SK-N-MC (cell line): ENCODE results near the gene GPC5.

Source experiments
- DNase-seq: peaks from one replicate; pipeline ENCODE4 v3.0.0-alpha.2; 2011; ENCODE audit warnings: low read depth, low spot score
- H3K27ac ChIP-seq: fragments of 200-600 bp; sonication (generic); 2 replicates; pipeline ENCODE4 v1.5.1; 2016; ENCODE audit warnings: mixed run types
- H3K36me3 ChIP-seq: fragments of 200-600 bp; sonication (generic); 2 replicates; pipeline ENCODE4 v1.6.1; 2017; ENCODE audit warnings: antibody characterized with exemption, low read length, mixed read lengths; ENCODE audit not compliant: insufficient read depth
- H3K4me3 ChIP-seq: fragments of 200-600 bp; sonication (generic); 2 replicates; pipeline ENCODE4 v1.5.1; 2016
- H3K9ac ChIP-seq: fragments of 200-600 bp; sonication (generic); 2 replicates; pipeline ENCODE4 v1.8.0; 2017; ENCODE audit warnings: mixed run types, mixed read lengths; ENCODE audit not compliant: insufficient read length
- H3K9me3 ChIP-seq: fragments of 200-600 bp; sonication (generic); 2 replicates; pipeline ENCODE4 v1.6.1; 2017; ENCODE audit warnings: low read depth, mild to moderate bottlenecking, antibody characterized with exemption, low read length, moderate library complexity, mixed read lengths
- EZH2 ChIP-seq: fragments of 200-600 bp; sonication (generic); IDR thresholded peaks from one replicate; pipeline ENCODE4 v1.6.1; 2017; ENCODE audit warnings: antibody characterized with exemption
- FOXP2 ChIP-seq: optimal IDR thresholded peaks from 2 replicates; pipeline ENCODE3; 2011; ENCODE audit warnings: mild to moderate bottlenecking, moderate library complexity; ENCODE audit not compliant: insufficient read depth; ENCODE audit errors: extremely low read length, control extremely low read depth
- POLR2AphosphoS5 ChIP-seq: IDR thresholded peaks from 2 replicates; pipeline ENCODE4 v1.6.1; 2012; ENCODE audit warnings: mild to moderate bottlenecking, low read depth, low read length, borderline replicate concordance

GPC5 gene

DNA sequence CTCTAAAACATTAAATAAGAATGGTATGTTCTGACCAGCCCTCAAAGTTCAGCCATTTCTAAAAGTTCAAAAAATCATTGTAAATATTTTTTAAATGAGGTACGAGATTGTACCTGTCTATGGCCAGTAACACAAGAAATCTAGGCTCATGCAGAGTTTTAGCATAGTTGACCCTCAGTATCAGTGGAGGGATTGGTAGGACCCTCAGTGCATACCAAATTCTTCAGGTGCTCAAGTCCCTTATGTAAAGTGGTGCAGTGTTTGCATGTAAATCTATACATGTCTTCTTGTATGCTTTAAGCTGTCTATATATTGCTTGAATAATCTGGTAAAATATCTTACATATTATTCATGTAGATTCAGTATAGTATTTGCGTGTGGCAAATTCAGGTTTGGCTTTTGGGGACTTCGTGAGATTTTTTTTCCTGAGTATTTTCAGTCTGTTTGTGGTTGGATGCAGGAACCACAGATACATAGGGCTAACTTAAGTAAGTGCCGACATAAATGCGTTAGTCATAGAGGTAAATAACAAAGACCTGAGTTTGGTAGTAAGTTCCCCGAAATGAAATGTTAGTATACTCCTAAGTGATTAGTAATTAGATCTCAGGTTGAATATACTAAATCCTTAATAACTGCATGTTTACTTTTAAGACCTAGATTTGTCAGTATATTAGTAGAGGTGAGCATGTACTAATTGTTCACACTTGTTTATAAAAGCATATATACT is 43.2 kb upstream of the GPC5 start:
- H3K27ac ChIP-seq, result peak overlapping the region; percentile 44
- H3K9ac ChIP-seq, result no peak overlapping the region
- no peaks in the 10 kb centered on the region for H3K9me3 ChIP-seq
- H3K4me3 ChIP-seq, result no peak overlapping the region
- DNase-seq, result no peak
- peaks cover 86% of the 10 kb centered on the region for H3K36me3 ChIP-seq
- no peak; the same call in 1 of the 2 replicates for TF ChIP-seq POLR2AphosphoS5
- no peak for TF ChIP-seq EZH2
- TF ChIP-seq FOXP2, result no peak

DNA sequence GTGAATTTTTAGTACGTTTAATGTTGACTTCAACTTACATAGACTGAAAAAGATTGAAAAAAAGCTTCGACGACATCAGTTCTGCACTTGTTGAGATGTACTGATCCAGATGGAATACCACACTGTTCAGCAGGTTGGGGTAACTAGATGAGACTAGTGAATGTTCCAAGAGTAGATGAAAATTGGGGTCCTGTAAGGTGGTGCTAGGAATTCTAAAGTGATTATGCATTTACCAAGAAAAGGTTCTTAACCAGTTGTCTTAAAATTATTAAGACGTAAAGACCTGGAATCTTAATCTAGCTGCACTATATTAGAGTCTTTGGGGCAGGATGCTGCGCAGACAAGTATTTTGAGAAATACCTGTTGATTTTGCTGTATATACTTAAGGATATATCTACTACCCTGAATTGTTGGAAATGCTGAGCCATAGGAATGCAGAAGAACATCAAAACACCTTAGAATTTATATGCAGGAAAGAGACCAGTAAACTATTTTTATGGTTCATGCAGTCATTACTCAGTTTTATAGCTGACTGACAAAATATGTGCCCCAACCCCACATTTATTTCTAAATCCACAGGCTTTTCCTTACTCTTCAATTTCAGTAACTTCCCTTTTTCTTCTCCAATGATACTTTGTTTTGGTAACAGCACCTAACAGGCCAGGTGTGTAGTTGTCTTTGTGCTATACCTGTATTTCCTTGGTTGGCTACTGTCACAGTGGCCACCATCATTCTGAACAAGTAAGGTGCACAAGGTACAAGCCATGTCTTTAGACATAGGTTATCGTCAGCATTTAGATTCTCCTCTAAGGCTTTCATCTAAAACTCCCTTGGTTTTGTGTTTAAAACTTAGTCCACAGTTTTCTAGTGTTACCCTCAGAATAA is 42.4 kb upstream of the GPC5 start:
- Histone ChIP-seq H3K9ac (no peak overlapping the region), H3K4me3 (no peak overlapping the region), H3K27ac (peak overlapping the region; percentile 52), H3K36me3 (peaks cover 86% of the 10 kb centered on the region), H3K9me3 (no peaks in the 10 kb centered on the region)
- no peak for DNase-seq
- TF ChIP-seq POLR2AphosphoS5 (no peak; the same call in 1 of the 2 replicates), FOXP2 (no peak), EZH2 (no peak)

DNA sequence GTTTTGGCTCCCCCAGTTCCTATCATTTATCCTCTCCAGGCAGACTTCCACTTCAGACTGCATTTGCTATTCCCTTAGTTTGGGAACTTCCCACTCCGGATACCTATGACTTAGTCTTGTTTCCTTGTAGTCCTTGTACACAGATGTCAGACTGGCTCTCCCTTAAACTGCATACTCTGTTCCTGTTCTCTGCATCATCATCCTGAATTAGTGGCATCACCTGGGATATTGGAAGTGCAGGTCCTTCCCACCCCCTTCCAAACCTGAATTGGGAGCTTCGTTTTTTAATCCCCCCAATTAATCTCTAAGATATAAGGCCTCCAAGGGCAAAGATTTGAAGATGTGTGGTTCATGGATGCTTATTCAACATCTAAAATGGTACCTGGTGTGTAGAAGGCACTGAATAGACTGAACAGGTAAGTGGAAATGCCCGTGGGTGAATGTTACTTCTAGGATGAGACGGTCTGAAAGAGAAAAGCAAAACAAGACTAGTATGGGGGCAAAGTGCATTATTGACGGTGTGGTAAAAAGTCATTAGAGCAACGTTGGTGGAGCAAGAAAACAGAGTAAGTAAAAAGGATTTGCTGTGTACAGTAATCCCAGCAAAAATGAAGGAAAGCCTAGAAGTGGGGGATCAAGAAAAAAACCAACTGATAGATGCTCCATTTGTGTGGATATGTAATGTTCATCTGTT is 41.4 kb upstream of the GPC5 start:
- H3K36me3 ChIP-seq, result peaks cover 86% of the 10 kb centered on the region

DNA sequence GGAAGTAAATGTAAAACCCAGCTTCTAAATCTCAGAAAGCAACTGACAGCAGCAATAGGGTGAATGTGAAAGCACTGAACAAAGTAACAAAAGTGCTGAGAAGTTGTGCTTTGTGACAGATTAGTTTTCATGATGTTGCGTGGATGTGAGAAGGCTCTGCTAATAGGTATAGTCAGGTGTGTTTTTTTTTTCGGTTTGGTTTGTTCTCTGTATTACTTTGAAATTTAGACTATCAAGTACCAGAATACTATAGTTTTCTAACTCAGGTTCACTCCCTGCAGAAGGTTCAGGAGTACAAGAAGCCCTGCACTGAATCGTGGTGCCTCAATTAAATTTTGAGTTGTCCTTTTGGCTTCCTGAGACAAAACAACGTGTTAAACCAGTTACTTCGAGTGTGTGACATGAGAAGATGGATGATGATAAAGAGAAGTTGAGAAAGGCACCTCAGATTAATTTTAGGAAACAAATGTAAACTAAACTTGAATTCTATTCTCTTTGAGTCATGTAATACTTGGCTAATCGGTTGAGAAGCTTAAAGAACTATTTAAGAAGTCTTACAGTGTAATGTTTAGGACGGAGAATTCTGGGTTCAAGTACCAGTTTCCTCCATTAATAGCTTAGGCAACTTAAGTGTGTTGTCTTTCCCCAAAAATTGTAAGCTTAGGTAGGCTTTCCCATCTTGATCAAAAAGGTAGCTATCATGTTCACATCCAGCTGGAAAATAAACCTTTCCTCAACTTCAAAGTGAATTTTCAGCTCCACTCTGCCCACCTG is 40.6 kb upstream of the GPC5 start:
- peaks cover 86% of the 10 kb centered on the region for H3K36me3 ChIP-seq
- peak overlapping the region; percentile 6; the same call in 1 of the 2 replicates for H3K27ac ChIP-seq

More for the DNA sequence above, 41.4 kb upstream of the GPC5 start:
- peak overlapping the region; percentile 52 for H3K27ac ChIP-seq
- H3K9me3 ChIP-seq, result no peaks in the 10 kb centered on the region
- DNase-seq, result no peak
- H3K9ac ChIP-seq, result no peak overlapping the region
- no peak overlapping the region for H3K4me3 ChIP-seq
- TF ChIP-seq POLR2AphosphoS5, result no peak; the same call in 1 of the 2 replicates
- TF ChIP-seq EZH2, result no peak
- no peak for TF ChIP-seq FOXP2

DNA sequence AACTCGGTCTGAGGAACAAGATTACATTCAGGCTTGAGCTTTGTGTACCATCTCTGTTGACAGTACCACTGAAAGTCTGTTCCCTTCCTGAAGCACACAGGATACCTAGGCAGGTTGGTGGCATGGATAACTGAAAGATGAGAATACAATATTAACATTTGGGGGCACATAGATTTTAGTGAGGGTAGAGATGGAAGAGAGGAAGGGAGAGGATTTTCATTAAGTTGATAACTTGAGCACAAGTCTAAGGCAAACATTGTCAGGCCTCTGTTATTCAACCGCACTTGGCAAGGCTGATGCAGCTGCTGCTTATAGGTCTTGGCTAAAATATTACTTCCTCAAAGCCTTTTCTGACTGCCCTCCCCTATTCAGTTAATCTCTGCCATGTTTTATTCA is 40.0 kb upstream of the GPC5 start:
- Histone ChIP-seq H3K9me3 (no peaks in the 10 kb centered on the region), H3K9ac (no peak overlapping the region), H3K36me3 (peaks cover 84% of the 10 kb centered on the region), H3K27ac (peak overlapping the region; percentile 31; the same call in 1 of the 2 replicates), H3K4me3 (no peak overlapping the region)
- DNase-seq, result no peak
- TF ChIP-seq POLR2AphosphoS5 (peak; percentile 66), EZH2 (no peak), FOXP2 (no peak)

More for the DNA sequence above, 40.6 kb upstream of the GPC5 start:
- H3K4me3 ChIP-seq, result no peak overlapping the region
- TF ChIP-seq EZH2 (no peak), POLR2AphosphoS5 (no peak; the same call in none of the 2 replicates), FOXP2 (no peak)
- no peaks in the 10 kb centered on the region for H3K9me3 ChIP-seq
- H3K9ac ChIP-seq, result no peak overlapping the region
- no peak for DNase-seq

DNA sequence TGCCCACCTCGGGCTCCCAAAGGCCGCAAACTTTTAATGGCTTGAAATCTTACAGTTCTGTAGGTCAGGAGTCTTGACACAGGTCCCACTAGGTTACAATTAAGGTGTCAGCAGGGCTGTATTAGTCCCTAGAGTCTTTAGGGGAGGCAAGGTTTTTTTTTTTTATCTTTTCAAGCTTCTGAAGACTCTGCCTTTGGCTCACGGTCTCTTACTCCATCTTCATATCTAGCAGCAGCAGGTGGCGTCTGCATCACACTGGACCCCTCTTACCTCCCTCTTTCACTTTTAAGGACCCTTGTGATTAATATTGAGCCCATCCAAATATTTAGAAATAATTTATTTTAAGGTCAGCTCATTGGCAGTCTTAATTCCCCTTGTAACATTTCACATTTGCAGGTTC is 39.3 kb upstream of the GPC5 start:
- H3K27ac ChIP-seq, result peak overlapping the region; percentile 53
- no peak overlapping the region for H3K4me3 ChIP-seq
- peaks cover 81% of the 10 kb centered on the region for H3K36me3 ChIP-seq
- H3K9ac ChIP-seq, result no peak overlapping the region
- no peaks in the 10 kb centered on the region for H3K9me3 ChIP-seq
- no peak for DNase-seq
- TF ChIP-seq EZH2, result no peak
- no peak for TF ChIP-seq FOXP2

DNA sequence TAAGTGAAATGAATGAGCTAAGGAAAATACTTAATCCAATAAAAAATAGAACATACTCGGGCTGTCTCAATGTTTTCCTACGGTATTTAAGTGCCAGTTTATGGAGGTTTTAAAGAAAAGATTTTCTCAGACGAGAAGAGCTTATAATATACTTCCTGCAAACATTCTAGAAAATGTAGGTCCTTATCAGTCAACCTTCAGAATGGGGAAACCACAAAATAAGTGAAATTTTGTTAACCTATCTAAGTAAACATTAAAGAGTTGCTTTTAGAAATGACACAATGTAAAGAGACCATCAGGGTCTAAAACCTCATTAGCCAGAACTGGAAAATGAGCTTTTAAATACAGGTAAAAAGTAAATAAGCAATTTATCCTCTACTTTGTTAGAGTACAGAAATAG is 38.8 kb upstream of the GPC5 start:
- Histone ChIP-seq H3K27ac (peak overlapping the region; percentile 53), H3K9me3 (no peaks in the 10 kb centered on the region), H3K36me3 (peaks cover 76% of the 10 kb centered on the region), H3K9ac (no peak overlapping the region), H3K4me3 (no peak overlapping the region)
- no peak for TF ChIP-seq FOXP2
- TF ChIP-seq EZH2, result no peak
- no peak for TF ChIP-seq POLR2AphosphoS5
- no peak for DNase-seq
